ENCODE measurements around the gene SYNM.

DNA sequence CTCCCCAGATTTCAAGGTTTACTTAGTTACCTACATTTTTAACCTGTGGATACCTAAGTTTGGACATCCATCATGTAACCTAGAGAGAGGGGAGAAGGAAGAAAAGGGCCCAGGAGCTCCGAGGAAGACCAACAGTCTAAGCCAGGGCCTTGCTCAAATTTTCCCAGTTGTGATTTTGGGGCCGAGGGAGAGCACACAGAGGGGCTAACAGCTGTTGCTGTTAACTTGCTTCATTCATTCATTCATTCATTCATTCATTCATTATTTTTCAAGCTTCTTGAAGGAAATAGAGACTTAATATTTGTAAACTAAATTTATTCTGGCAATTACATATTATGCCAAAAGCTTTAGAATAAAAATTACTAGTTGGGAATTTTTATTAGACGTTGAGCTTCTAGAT lies 22.9 kb downstream of the SYNM start:
- no peak for TF ChIP-seq GATA2 (IDR thresholded peaks at IDR 0.05; ENCODE audit: low read depth, low read length)
- TF ChIP-seq GATA3 (IDR thresholded peaks at IDR 0.05; ENCODE audit: low read depth, low read length), result no peak
